Thyroid gland (tissue), 4 donors: Measurements from ENCODE around the gene ZBTB17.

ENCODE experiments used
- CTCF ChIP-seq, 6 experiments: fragments of 200-600 bp in 3 of 6; fragments of 450-650 bp in 3 of 6; sonication (generic) in 3 of 6; IDR thresholded peaks; one replicate each; pipeline ENCODE4 v1.5.1; 2016 to 2019; ENCODE audit warnings: antibody characterized with exemption in 6 of 6, mild to moderate bottlenecking in 2 of 6, inconsistent platforms in 1 of 6, moderate library complexity in 1 of 6
- POLR2A ChIP-seq, 2 donors: fragments of 450-650 bp; IDR thresholded peaks; one replicate each; pipeline ENCODE4 v1.6.1; 2017; ENCODE audit warnings: antibody characterized with exemption in 2 of 2, mild to moderate bottlenecking in 2 of 2, moderate library complexity in 1 of 2

- TF ChIP-seq CTCF (IDR thresholded peaks at IDR 0.05) (no peak), POLR2A (IDR thresholded peaks at IDR 0.05) (no peak)
Observed at GRCh38 chr1:15911141-15911540, 64.8 kb downstream of the ZBTB17 start.
